Activated T-helper 17 cell treated with anti-CD3 and anti-CD28 coated beads, Interleukin-2, amount 50 U/mL, for 72 hours (primary cell): ENCODE data around the gene ZNF341. TPM values are rescaled to one million over a fixed set of nuclear protein-coding genes. Genes with fewer than 3 reads are reported as not detected.

Source experiments
- ATAC-seq: fragments of 150-1000 bp; cut with Tn5 transposase; replicated peaks from 2 replicates; pipeline ENCODE4 v1.10.0; 2021; ENCODE audit warnings: mild to moderate bottlenecking, moderate library complexity
- H3K27ac Mint-ChIP-seq: one replicate; pipeline ENCODE4 v1.8.0; 2022; ENCODE audit warnings: mixed read lengths
- H3K27me3 Mint-ChIP-seq: one replicate; pipeline ENCODE4 v1.8.0; 2022; ENCODE audit warnings: mixed read lengths
- H3K36me3 Mint-ChIP-seq: one replicate; pipeline ENCODE4 v1.8.0; 2022; ENCODE audit warnings: low read depth, mild to moderate bottlenecking, mixed read lengths
- H3K4me1 Mint-ChIP-seq: one replicate; pipeline ENCODE4 v1.8.0; 2022; ENCODE audit warnings: mixed read lengths
- H3K4me3 Mint-ChIP-seq: one replicate; pipeline ENCODE4 v1.8.0; 2022; ENCODE audit warnings: mild to moderate bottlenecking, mixed read lengths
- H3K9me3 Mint-ChIP-seq: one replicate; pipeline ENCODE4 v1.8.0; 2022; ENCODE audit warnings: mixed read lengths
- total RNA-seq, 2 donors: library from RNA; stranded (reverse); gene quantifications; one replicate each; pipeline ENCODE4 v1.2.3, GENCODE V29; 2022

ZNF341 gene
- total RNA-seq, 2 donors from 2014 or later, result 6.4 to 9.0 TPM

GRCh38 chr20:33835615-33836172 is 103.9 kb downstream of the ZNF341 start:
- Mint-ChIP-seq H3K27me3 (no peaks in the 10 kb centered on the region), H3K36me3 (peaks cover 68% of the 10 kb centered on the region), H3K4me3 (no peak overlapping the region), H3K27ac (no peak overlapping the region), H3K9me3 (no peaks in the 10 kb centered on the region), H3K4me1 (peaks cover 56% of the 10 kb centered on the region)
- no peak for ATAC-seq

- Mint-ChIP-seq H3K9me3 (no peaks in the 10 kb centered on the region), H3K4me1 (peaks cover 60% of the 10 kb centered on the region), H3K27ac (peak overlapping the region; percentile 36), H3K27me3 (no peaks in the 10 kb centered on the region), H3K36me3 (peaks cover 69% of the 10 kb centered on the region), H3K4me3 (no peak overlapping the region)
- ATAC-seq, result no peak
Measured at GRCh38 chr20:33836277-33836676, 104.5 kb downstream of the ZNF341 start.

- no peaks in the 10 kb centered on the region for H3K9me3 Mint-ChIP-seq
- peak overlapping the region; percentile 8 for H3K4me3 Mint-ChIP-seq
- H3K4me1 Mint-ChIP-seq, result peaks cover 70% of the 10 kb centered on the region
- no peak overlapping the region for H3K27ac Mint-ChIP-seq
- H3K27me3 Mint-ChIP-seq, result no peaks in the 10 kb centered on the region
- no peak for ATAC-seq
- H3K36me3 Mint-ChIP-seq, result peaks cover 60% of the 10 kb centered on the region
Measured at GRCh38 chr20:33837096-33837830, 105.5 kb downstream of the ZNF341 start.

DNA sequence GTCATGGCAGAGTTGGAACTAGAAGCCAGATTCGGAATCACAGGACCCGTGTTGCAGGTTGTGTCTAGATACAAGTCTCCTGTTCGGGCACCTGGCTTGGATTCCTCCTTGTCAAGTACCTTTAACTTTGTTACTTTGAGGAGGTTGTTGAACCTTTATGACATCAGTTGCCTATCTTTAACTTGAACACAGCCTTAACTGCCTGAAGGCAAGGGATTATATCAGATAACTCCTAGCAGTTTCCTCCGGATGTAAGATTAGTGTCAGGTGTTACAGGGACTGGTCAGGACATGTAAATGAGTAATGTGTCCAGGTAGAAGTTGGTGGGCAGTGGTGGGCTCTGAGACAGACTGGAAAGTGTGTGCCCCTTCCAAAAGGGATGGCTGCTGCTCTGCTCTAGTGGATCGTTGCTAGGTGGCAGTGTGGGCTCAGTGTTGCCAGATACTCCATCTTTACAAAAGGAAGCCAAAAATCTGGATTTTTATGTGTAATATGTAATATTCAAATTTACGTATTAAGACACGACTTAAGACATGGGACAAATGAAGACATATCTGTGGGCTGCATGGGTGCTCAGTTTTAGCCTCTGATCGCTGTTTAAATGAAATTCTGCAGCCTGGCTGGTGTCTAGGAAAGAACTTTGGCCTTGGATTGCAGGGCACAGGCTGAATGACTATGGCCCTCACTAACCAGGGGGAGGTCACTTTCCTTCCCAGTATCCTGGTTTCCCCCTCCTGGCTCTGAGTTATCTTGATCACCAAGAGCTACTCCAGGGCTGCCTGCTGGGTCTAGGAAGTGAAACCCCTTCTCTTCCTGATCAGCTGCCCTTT is 106.5 kb downstream of the ZNF341 start:
- Mint-ChIP-seq H3K36me3 (peaks cover 50% of the 10 kb centered on the region), H3K27me3 (no peaks in the 10 kb centered on the region), H3K4me3 (no peak overlapping the region), H3K4me1 (peaks cover 74% of the 10 kb centered on the region), H3K27ac (no peak overlapping the region), H3K9me3 (no peaks in the 10 kb centered on the region)
- no peak for ATAC-seq

- no peak for ATAC-seq
- Mint-ChIP-seq H3K9me3 (no peaks in the 10 kb centered on the region), H3K27ac (no peak overlapping the region), H3K36me3 (peaks cover 42% of the 10 kb centered on the region), H3K4me1 (peaks cover 78% of the 10 kb centered on the region), H3K4me3 (no peak overlapping the region), H3K27me3 (no peaks in the 10 kb centered on the region)
Measured at GRCh38 chr20:33839591-33839990, 107.8 kb downstream of the ZNF341 start.

- ATAC-seq, result no peak
- H3K9me3 Mint-ChIP-seq, result no peaks in the 10 kb centered on the region
- H3K36me3 Mint-ChIP-seq, result peaks cover 36% of the 10 kb centered on the region
- H3K4me1 Mint-ChIP-seq, result peaks cover 75% of the 10 kb centered on the region
- no peaks in the 10 kb centered on the region for H3K27me3 Mint-ChIP-seq
- peak overlapping the region; percentile 57 for H3K27ac Mint-ChIP-seq
- H3K4me3 Mint-ChIP-seq, result no peak overlapping the region
Measured at GRCh38 chr20:33840160-33840559, 108.4 kb downstream of the ZNF341 start.

DNA sequence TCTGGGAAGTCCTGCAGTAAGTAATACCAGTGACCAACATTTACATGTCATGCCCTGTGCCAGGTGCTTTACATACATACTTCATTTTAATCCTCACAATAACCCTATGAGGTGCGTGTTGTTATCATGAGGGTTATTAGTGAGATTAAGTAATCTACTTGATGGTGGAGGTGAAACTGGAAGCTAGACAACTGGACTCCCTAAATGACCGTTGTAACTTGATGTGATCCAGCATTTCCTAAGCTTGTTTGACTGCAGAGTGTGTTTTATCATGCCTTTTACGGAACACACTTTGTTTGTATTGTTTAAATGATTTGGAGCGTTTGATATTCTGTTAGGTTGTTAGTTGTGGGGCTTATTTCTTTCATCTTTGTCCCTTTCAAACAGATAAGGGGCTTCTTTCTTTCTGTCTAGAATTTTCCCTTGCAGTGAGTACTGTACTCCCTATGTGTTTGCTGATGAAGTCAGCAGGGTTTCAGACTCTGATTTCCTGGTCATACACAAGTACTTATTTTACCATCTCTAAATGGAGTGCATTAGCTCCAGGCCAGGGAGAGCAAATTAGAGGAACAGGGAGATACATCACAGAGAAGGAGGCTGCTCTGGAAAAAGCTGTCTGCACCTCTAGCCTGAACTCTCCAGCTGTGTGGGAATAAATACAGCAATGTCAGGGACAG is 109.1 kb downstream of the ZNF341 start:
- H3K4me1 Mint-ChIP-seq, result peaks cover 68% of the 10 kb centered on the region
- no peak for ATAC-seq
- no peaks in the 10 kb centered on the region for H3K9me3 Mint-ChIP-seq
- H3K27me3 Mint-ChIP-seq, result no peaks in the 10 kb centered on the region
- peak overlapping the region; percentile 57 for H3K27ac Mint-ChIP-seq
- no peak overlapping the region for H3K4me3 Mint-ChIP-seq
- peaks cover 29% of the 10 kb centered on the region for H3K36me3 Mint-ChIP-seq

- Mint-ChIP-seq H3K4me3 (peak overlapping the region; percentile 8), H3K36me3 (peaks cover 23% of the 10 kb centered on the region), H3K4me1 (peaks cover 67% of the 10 kb centered on the region), H3K27ac (peak overlapping the region; percentile 57), H3K9me3 (no peaks in the 10 kb centered on the region), H3K27me3 (no peaks in the 10 kb centered on the region)
- no peak for ATAC-seq
Measured at GRCh38 chr20:33841436-33841799, 109.6 kb downstream of the ZNF341 start.

Other genes starting within 250 kb of the ZNF341 start
- 10 to 100 TPM; 14.5 to 25.6 TPM for gene CBFA2T2, start 241.9 kb upstream of the ZNF341 start, total RNA-seq
- under 1 TPM; 0.26 to 0.41 TPM for gene C20orf144, start 69.7 kb upstream of the ZNF341 start, total RNA-seq
- 1 to 10 TPM; 1.5 to 2.6 TPM for gene ACTL10, start 65.1 kb upstream of the ZNF341 start, total RNA-seq
- 10 to 100 TPM; 20.8 to 26.5 TPM for gene NECAB3, start 57.6 kb upstream of the ZNF341 start, total RNA-seq
- 10 to 100 TPM; 40.2 to 65.4 TPM for gene E2F1, start 45.6 kb upstream of the ZNF341 start, total RNA-seq
- 1 to 10 TPM; 6.7 to 8.0 TPM for gene PXMP4, start 11.7 kb upstream of the ZNF341 start, total RNA-seq
- gene CHMP4B, start 79.4 kb downstream of the ZNF341 start, total RNA-seq, result 10 to 100 TPM; 57.6 to 63.5 TPM